Suppressor macrophage treated with lipopolysaccharide for 4 hours (primary cell): Measurements from ENCODE around the gene DHRS9.

Experiments
- DNase-seq: peaks from one replicate; pipeline ENCODE4 v3.0.0-alpha.2; 2020

DHRS9 gene

DNA sequence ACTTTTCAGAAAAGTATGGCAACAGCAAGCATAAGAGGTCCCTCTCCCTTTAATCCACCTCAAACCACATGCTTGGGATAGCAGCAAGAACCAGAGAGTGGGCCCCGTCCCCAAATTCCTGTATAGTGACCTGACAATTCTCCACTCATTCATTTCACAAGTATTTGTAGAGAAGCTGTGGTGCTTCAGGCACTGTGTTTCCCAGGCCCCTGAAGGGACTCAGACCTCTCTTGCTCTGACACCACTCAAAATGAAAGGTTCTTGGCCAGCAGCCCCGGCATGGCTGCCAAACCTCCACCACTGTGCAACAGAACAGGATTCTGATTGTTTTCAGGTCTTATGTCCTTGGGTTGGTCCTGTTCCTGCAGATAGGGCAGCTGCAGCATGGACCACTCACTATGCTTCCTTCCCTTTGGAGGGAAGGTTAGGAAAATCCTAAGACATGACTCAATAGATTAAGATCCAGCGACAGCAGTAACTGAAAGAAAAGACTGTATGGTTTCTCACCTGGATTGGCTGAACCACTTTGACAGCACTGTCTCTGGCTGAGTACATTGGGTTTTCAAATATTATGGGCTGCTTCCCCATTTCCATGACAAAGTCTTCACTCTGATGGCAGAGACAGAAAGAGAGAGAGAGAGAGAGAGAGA, 67.6 kb downstream of the DHRS9 start:
- DNase-seq = no peak

DNA sequence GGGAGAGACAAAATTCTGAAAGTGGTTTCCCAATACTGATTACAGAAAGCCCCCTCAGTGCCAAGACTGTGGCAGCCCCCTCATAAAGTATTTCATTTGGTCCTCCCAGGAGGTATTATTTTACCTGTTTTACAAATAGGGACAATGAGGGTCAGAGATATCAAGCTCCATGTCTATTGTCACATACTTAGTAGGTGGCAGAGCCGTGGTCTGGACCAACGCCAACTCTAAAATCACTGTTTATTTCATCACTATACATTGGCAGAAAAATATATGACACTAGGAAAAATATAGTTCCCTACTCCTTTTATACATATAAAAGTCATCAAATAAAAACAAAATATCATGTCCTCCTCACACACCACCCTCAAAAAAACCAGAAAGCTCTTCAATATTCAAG, 68.6 kb downstream of the DHRS9 start:
- DNase-seq = no peak

GRCh38 chr2:169139145-169139544, 69.8 kb downstream of the DHRS9 start:
- no peak for DNase-seq

DNA sequence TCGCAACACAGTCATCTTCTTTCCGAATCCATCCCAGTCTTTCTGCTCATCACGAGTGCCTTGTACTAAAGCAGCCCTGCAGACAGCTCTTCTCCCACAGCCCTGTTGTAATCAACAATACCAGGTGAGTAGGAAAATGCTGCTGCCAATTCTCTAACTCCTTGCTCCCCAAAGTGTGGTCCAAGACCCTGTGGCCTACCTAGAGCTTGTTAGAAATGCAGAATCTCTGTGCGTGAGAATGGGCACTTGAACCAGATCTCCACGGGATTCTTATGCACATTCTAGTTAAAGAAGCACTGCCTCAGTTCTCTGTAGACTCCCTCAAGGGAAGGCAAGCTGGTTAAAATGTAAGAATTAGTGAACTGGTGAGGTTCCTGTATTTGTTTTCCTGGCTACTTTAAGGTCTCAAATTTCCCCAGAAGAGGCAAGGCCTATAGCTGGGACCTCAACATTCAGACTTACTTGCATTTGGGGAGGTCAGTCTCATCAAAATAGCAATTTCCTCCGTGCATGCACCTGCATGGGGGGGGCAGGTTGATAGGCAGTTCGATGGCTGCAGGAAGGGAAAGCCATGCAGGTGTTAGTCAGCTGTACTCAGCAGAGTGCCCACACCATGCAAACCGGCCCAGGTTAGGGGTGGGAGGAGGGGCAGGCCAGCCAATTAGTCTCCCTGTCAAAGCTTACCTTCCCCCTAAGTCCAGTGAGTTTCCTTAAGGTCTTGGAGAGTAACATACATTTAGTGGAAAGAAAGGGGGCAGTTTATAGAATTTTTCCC, 70.8 kb downstream of the DHRS9 start:
- no peak for DNase-seq

DNA sequence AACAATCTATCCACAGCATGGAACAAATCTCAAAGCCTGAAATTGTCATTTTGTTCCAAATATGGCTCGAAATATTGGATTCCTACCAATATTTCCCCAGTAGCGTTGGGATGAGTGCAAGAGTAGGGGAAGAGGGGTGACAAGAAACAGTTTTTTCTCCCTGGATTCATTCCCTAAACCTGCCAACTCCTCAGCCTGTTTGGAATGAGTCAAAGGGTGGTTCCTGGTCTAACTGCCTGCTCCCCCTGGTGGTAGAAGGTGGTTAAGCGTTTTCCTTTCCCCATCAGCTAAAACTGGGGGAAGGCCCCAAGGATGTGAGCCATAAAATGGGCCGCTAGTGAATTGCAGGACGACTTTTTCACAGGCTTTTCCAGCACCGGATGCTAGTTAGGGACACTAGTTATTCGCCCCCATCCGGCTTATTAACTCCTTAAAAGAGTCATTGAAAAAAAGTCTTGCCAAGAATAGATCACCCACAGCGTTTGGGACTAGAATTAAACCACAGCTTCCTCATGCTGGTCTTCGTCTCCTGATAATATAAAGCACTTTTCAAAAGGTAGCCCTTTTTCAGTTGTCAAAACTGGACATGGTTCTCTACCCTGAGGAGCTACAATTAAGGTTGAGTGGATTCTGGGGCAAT, 72.5 kb downstream of the DHRS9 start:
- DNase-seq = peak; percentile 79

DNA sequence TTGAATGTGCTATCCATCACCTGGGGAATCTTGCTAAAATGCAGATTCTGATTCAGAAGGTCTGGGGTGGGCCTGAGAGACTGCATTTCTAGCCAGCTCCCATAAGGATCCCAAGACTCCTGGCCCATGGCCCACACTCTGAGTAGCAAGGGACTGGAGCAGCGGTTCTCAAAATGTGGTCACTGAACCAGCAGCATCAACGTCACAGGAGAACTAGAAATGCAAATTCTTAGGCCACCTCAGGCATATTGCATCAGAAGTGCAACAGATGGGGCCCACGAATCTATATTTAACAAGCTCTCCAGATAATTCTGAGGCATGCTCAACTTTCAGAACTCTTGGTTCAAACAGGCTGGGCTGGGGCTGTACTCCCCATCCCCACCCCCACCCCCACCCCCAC, 74.6 kb downstream of the DHRS9 start:
- no peak for DNase-seq
